Endothelial cell of umbilical vein (primary cell): ENCODE data around the gene SYNE3. TPM values are rescaled to one million over a fixed set of nuclear protein-coding genes. Genes with fewer than 3 reads are reported as not detected.

ENCODE experiments used
- BruUV-seq: library from RNA; stranded (reverse); fragments of 400-500 nt; replicated peaks from 2 replicates; lab custom pipeline; 2021; lab: Mats Ljungman, UMichigan
- CTCF ChIA-PET: fragments of 300-600, 350-600 bp; sonication (Branson Sonifier 250); formaldehyde crosslinking; loops from one replicate; lab custom pipeline; 2021; ENCODE audit warnings: antibody characterized with exemption, inconsistent platforms; lab: Charles Lee
- POLR2A ChIA-PET: fragments of 300-600, 350-600 bp; sonication (Branson Sonifier 250); formaldehyde crosslinking; loops from one replicate; lab custom pipeline; 2021; ENCODE audit warnings: antibody characterized with exemption, inconsistent platforms; lab: Charles Lee
- DNase-seq: peaks from one replicate; pipeline ENCODE4 v3.0.0-alpha.2; 2011; ENCODE audit warnings: low read depth, low spot score
- FAIRE-seq: peaks from 2 replicates; lab custom pipeline; 2011; peaks lifted over from hg19 to GRCh38; lab: Jason Lieb, UNC
- H2AFZ ChIP-seq: 2 replicates; pipeline ENCODE4 v1.6.0; 2012; ENCODE audit warnings: low read depth, low read length, control low read depth, inconsistent platforms
- H3K27ac ChIP-seq: 2 replicates; pipeline ENCODE4 v1.5.1; 2011; ENCODE audit warnings: low read depth, mild to moderate bottlenecking, control low read depth, low read length, moderate library complexity; ENCODE audit not compliant: insufficient read depth
- H3K27me3 ChIP-seq, 2 experiments: 2 replicates each; pipeline versions ENCODE4 v1.6.0 to v1.6.1; 2011; ENCODE audit warnings: low read length in 2 of 2, mixed read lengths in 1 of 2; ENCODE audit not compliant: control insufficient read depth in 2 of 2, insufficient read depth in 2 of 2
- H3K36me3 ChIP-seq, 2 experiments: 2 replicates in 1 of 2; 3 replicates in 1 of 2; pipeline ENCODE4 v1.5.1; 2011; ENCODE audit warnings: low read length in 2 of 2, mild to moderate bottlenecking in 1 of 2, moderate library complexity in 1 of 2; ENCODE audit not compliant: control insufficient read depth in 2 of 2, insufficient read depth in 2 of 2; ENCODE audit errors: extremely low read depth in 1 of 2
- H3K4me1 ChIP-seq: 3 replicates; pipeline ENCODE4 v1.5.1; 2011; ENCODE audit warnings: mild to moderate bottlenecking, low read length; ENCODE audit not compliant: control insufficient read depth, insufficient read depth; ENCODE audit errors: extremely low read depth
- H3K4me2 ChIP-seq: 2 replicates; pipeline ENCODE4 v1.6.1; 2011; ENCODE audit warnings: low read length, control low read depth, mixed read lengths; ENCODE audit not compliant: insufficient read depth
- H3K4me3 ChIP-seq, 3 experiments: fragments of 200-600 bp in 1 of 3; sonication (generic), shearing (Covaris generic) in 1 of 3; replicated peaks in 1 of 3; 2 replicates each; pipeline ENCODE4 v1.5.1; 2011 to 2016; ENCODE audit warnings: control low read depth in 3 of 3, low read length in 3 of 3, mild to moderate bottlenecking in 2 of 3, inconsistent platforms in 1 of 3, low read depth in 1 of 3, moderate library complexity in 1 of 3; ENCODE audit not compliant: insufficient read depth in 1 of 3
- H3K79me2 ChIP-seq: 2 replicates; pipeline ENCODE4 v1.6.0; 2012; ENCODE audit warnings: low read length, inconsistent platforms; ENCODE audit not compliant: control insufficient read depth, insufficient read depth
- H3K9ac ChIP-seq: replicated peaks from 2 replicates; pipeline ENCODE3; 2011; ENCODE audit warnings: low read length, control low read depth; ENCODE audit not compliant: insufficient read depth; ENCODE audit errors: extremely low read depth
- H3K9me1 ChIP-seq: replicated peaks from 3 replicates; pipeline ENCODE4 v1.6.0; 2011; ENCODE audit warnings: mild to moderate bottlenecking, low read length; ENCODE audit not compliant: control insufficient read depth, insufficient read depth; ENCODE audit errors: extremely low read depth
- H3K9me3 ChIP-seq: replicated peaks from 2 replicates; pipeline ENCODE4 v1.5.1; 2012; ENCODE audit warnings: low read length, inconsistent platforms; ENCODE audit not compliant: control insufficient read depth, insufficient read depth
- H4K20me1 ChIP-seq: replicated peaks from 2 replicates; pipeline ENCODE3; 2011; ENCODE audit warnings: mild to moderate bottlenecking, low read length; ENCODE audit not compliant: control insufficient read depth, insufficient read depth; ENCODE audit errors: extremely low read depth
- CTCF ChIP-seq, 2 donors: IDR thresholded peaks; 1 replicate in 1 of 2; 2 replicates in 1 of 2; pipeline ENCODE4 v1.5.1; 2011; ENCODE audit warnings: low read length in 2 of 2, mild to moderate bottlenecking in 2 of 2, moderate library complexity in 2 of 2, control low read depth in 1 of 2, inconsistent platforms in 1 of 2, low read depth in 1 of 2; ENCODE audit not compliant: insufficient read depth in 1 of 2; ENCODE audit errors: extremely low read depth in 1 of 2
- EZH2 ChIP-seq: IDR thresholded peaks from 2 replicates; pipeline ENCODE4 v1.6.1; 2012; ENCODE audit warnings: borderline replicate concordance, low read depth, mild to moderate bottlenecking, moderate library complexity, low read length, inconsistent platforms; ENCODE audit not compliant: severe bottlenecking
- FOS ChIP-seq: IDR thresholded peaks from 2 replicates; pipeline ENCODE4 v1.6.1; 2011; ENCODE audit warnings: mild to moderate bottlenecking, low read length, moderate library complexity, borderline replicate concordance; ENCODE audit not compliant: insufficient read depth
- GATA2 ChIP-seq: IDR thresholded peaks from 2 replicates; pipeline ENCODE4 v1.7.0; 2011; ENCODE audit warnings: low read depth, mild to moderate bottlenecking, moderate library complexity, mixed read lengths, low read length; ENCODE audit not compliant: insufficient read length, insufficient read depth
- JUN ChIP-seq: IDR thresholded peaks from 2 replicates; pipeline ENCODE4 v1.6.1; 2011; ENCODE audit warnings: borderline replicate concordance, low read depth; ENCODE audit not compliant: insufficient read length, insufficient read depth
- MAX ChIP-seq: IDR thresholded peaks from 2 replicates; pipeline ENCODE4 v1.6.1; 2011; ENCODE audit not compliant: insufficient read depth, insufficient read length
- MYC ChIP-seq: IDR thresholded peaks from one replicate; pipeline ENCODE4 v1.6.1; 2011; ENCODE audit warnings: mild to moderate bottlenecking, low read depth, low read length
- POLR2A ChIP-seq: IDR thresholded peaks from 2 replicates; pipeline ENCODE4 v1.6.1; 2012; ENCODE audit warnings: low read depth, mild to moderate bottlenecking, control low read depth, low read length
- POLR2AphosphoS5 ChIP-seq: IDR thresholded peaks from 2 replicates; pipeline ENCODE4 v1.6.1; 2012; ENCODE audit warnings: low read depth, mild to moderate bottlenecking, control low read depth, low read length, moderate library complexity; ENCODE audit not compliant: insufficient read depth
- dilution Hi-C: fragments of 300-500 bp; cut with MboI; formaldehyde crosslinking; loops from one replicate; pipeline ENCODE4 v1.15.0; 2019; ENCODE audit warnings: low sequenced_read_pairs; ENCODE audit not compliant: extremely low pct_ligation_motif_present
- intact Hi-C: fragments of 100-400 bp; cut with micrococcal nuclease; formaldehyde crosslinking; loops from one replicate; pipeline ENCODE4 v1.10.0; 2022
- polyA plus RNA-seq, 4 experiments: library from polyadenylated mRNA; depleted of rRNA in 3 of 4; stranded (reverse) in 3 of 4; unstranded in 1 of 4; fragments of >200 nt; gene quantifications; 2 replicates each; pipeline versions ENCODE4 v1.2.1 to v1.2.3, GENCODE V29; 2011 to 2012; ENCODE audit warnings: missing spikeins in 1 of 4
- small RNA-seq: library from RNA; depleted of rRNA; stranded (forward); fragments of <200 nt; gene quantifications from one replicate; pipeline ENCODE3, GENCODE V24; 2012; ENCODE audit warnings: low replicate concordance, low read depth; ENCODE audit not compliant: insufficient read depth, insufficient read length
- total RNA-seq: library from RNA; stranded (reverse); gene quantifications from 2 replicates; pipeline ENCODE4 v1.2.3, GENCODE V29; 2021

The SYNE3 gene
- total and polyA plus RNA-seq, 2 donors (not counting 3 experiments of a cell fraction or from before 2014, with no cell fraction given) = 3.0 to 18.8 TPM

DNA sequence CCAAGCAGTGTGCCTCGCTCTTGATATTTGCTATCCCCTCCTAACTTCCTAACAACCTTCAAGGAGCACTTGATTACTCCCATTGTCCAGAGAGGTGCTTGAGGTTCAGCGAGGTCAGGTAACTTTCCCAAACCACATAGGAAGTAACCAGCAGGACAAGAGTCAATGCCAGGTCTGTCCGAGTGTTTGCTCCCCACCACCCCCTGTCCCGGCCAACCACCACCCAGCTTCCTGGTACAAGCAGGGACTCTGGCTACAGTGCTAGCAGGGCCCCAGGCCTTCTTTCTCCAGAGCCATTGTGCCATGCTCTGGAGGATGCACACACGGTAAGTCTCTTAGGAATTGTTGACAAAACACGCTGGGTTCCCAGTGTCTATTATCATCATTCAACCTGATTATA is 49.2 kb downstream of the SYNE3 start:
- DNase-seq (no peak), FAIRE-seq (no peak)
- TF ChIP-seq MAX = no peak
- TF ChIP-seq POLR2A = no peak
- TF ChIP-seq FOS = no peak
- TF ChIP-seq EZH2 = no peak
- no peak for TF ChIP-seq POLR2AphosphoS5
- TF ChIP-seq MYC = no peak
- no peak for TF ChIP-seq GATA2
- TF ChIP-seq CTCF (IDR thresholded peaks at IDR 0.05; ENCODE audit: extremely low read depth in 1 of 2, insufficient read depth in 1 of 2, low read depth in 1 of 2, low read length in 2 of 2) = no peak
- no peak for TF ChIP-seq JUN
- H3K79me2 ChIP-seq = no peaks in the 10 kb centered on the region
- no peak overlapping the region for H3K4me2 ChIP-seq
- CTCF ChIA-PET = no interaction called here
- H3K4me1 ChIP-seq = peaks cover 10% of the 10 kb centered on the region
- H3K9me1 ChIP-seq = no peaks in the 10 kb centered on the region
- no peak overlapping the region for H2AFZ ChIP-seq
- H3K27me3 ChIP-seq = no peaks in the 10 kb centered on the region
- no peak overlapping the region for H3K4me3 ChIP-seq
- BruUV-seq = no TSS peak
- H3K9me3 ChIP-seq = no peaks in the 10 kb centered on the region
- POLR2A ChIA-PET = no interaction called here
- no peak overlapping the region for H3K27ac ChIP-seq
- H3K9ac ChIP-seq = no peak overlapping the region
- H4K20me1 ChIP-seq = no peaks in the 10 kb centered on the region
- peaks cover 4 to 5% of the 10 kb centered on the region in 2 experiments for H3K36me3 ChIP-seq
- dilution Hi-C loops = no loop called here
- intact Hi-C loops = no loop called here

Small RNA genes within 50 kb of the gene (small RNA-seq; reads per million reads assigned to genes)
- 0.88 reads per million for gene SCARNA13

Other genes with a start within 250 kb of the SYNE3 start
- gene CLMN, start 196.7 kb downstream of the SYNE3 start, total RNA-seq = 8.4 and 9.6 TPM in 2 replicates
- 0.67 and 0.72 TPM in 2 replicates for gene CLMN, start 196.7 kb downstream of the SYNE3 start, polyA plus RNA-seq
- 50.9 and 52.0 TPM in 2 replicates for gene GLRX5, start 18.4 kb upstream of the SYNE3 start, total RNA-seq
- 27.1 and 42.6 TPM in 2 replicates for gene GLRX5, start 18.4 kb upstream of the SYNE3 start, polyA plus RNA-seq
- gene TCL1B, start 169.8 kb upstream of the SYNE3 start, total RNA-seq = not detected in 2 replicates
- gene TCL1B, start 169.8 kb upstream of the SYNE3 start, polyA plus RNA-seq = not detected in 2 replicates
- not detected in 2 replicates for gene TCL1A, start 197.5 kb upstream of the SYNE3 start, total RNA-seq
- gene TCL1A, start 197.5 kb upstream of the SYNE3 start, polyA plus RNA-seq = not detected in 2 replicates